Left kidney (tissue), 2 donors: ENCODE measurements around the gene PPT1. TPM values are rescaled to one million over a fixed set of nuclear protein-coding genes. Genes with fewer than 3 reads are reported as not detected.

Source experiments
- DNase-seq: peaks from one replicate; pipeline ENCODE4 v3.0.0-alpha.2; 2013
- polyA plus RNA-seq: library from polyadenylated mRNA; unstranded; fragments of 120-200 nt; gene quantifications from one replicate; pipeline ENCODE4 v1.2.1, GENCODE V29; 2013; ENCODE audit not compliant: insufficient read length

The PPT1 gene
- polyA plus RNA-seq, 1 donor: 110 TPM

DNA sequence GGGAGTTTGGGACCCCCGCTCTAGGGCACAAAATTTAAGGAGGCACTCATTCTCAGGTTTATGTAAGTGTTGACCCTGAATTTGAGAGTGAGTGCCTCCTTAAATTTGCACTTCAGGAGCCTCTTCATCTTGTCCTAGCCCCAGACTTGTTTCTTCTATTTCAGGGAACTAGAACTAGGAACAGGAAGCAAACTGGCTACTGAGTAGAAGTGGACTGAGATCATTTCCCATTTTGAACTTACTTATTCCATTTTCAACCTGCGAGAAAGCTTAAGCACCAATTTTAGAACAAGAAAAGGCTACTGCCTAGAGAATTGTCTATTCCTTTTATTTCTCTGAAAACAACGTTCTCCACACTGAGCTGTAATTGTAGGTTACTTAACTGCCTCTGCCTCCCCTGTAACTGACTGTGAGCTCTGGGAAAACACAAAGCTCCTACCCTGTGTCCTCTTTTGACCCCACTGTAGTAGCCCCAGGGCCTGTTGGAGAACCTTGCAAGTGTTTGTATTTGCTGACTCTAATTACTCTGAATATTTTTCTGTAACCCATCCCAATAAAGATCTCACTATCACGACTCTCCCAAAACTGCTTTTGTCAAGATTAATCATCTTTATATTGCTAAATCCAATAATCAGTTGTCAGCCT is 2.5 kb downstream of the PPT1 start:
- DNase-seq: no peak

DNA sequence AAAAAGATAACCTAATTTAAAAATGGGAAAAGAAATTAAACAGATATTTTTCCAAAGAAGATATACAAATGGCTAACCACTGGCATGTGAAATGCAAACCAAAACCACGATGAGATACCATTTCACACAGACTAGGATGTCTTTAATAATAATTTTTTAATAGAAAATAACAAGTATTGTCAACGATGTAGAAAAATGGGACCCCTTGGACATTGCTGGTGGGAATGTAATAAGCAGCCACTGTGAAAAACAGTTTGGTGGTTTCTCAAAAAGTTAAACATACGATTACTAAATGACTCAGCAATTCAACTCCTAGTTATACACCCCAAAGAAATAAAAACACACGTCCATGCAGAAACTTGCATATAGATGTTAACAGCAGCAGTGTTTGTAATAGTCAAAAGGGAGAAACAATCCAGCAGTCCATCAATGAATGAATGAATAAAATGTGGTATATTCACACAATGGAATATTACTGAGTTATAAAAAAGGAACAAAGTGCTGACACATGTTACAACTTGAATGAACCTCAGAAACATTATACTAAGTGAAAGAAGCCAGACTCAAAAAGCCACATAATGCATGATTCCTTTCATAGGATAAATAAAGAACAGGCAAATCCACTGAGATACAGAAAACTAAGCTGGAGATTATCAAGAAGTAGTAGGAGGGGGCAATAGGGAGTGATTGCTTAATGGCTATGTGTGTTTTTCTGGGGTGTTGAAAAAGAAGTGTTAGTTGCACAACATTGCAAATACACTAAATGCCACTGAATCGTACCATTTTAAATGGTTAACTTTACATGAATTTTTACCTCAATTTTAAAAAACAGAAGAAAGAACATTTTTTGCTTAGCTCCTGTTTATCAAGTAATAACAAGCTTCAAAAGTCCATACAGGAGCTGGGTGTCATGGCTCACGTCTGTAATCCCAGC is 4.1 kb downstream of the PPT1 start:
- no peak for DNase-seq

DNA sequence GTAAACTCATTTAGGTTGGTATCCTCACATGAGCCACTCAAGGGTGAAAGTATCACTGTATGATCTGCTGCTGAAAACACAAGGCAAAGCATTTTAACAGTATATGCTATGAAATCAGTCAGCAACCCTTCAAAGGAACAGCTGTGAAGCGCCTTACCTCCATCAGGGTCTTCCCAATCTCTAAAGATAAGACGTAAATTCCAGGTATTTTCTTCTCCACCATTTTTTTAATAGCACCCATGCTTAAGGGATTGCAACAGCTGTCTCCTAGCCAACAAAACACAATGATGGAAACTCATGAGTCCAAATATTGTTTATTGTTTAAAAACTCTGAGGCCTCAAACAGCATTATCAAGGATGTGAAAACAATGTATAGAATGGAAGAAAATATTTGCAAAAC is 4.8 kb downstream of the PPT1 start:
- no peak for DNase-seq

DNA sequence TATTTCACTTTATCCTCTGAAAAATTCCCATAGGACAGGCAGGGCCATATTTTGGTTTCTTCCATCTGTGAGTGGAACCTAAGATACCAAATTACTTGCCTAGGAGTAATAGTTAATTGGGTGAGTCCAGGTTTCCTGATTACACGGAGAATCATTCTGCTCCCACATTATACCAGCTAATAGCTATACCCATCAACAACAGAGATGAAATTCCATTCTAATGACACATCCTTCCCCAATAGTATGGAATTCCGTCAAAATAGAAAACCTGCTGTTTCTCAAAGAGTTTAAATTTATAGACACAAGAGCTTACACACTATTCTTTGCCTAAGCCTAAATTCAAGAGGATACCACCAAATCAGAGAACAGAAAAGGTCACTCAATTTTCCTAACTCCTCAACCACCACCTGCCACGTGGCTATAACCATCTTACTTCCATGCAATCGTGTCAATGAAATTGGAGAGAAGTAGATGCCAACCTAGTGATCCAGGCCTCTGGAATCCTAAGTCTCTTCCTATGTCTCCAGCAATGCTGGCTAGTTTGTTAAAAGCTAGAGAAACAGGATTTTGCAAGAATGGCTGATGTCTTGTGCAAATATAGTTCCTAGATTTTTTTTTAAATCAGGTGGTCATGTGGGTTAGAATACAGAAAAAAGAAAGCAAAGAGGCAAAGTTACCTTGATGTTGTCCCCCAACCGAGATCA is 6.2 kb downstream of the PPT1 start:
- no peak for DNase-seq

DNA sequence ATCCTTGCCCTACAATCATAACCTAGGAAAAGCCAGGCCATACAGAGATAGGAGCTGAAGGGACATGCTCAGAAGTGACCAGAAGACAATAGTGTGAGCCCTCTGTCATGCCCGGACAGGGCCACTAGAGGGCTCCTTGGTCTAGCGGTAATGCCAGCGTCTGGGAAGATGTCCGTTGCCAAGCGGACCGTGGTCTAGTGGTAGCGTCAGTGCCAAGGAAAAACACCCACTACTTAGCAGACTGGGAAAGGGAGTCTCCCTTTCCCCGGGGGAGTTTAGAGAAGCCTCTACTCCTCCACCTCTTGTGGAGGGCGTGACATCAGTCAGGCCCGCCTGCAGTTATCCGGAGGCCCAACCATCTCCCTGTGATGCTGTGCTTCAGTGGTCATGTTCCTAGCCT is 12.3 kb downstream of the PPT1 start:
- peak; percentile 42 for DNase-seq

DNA sequence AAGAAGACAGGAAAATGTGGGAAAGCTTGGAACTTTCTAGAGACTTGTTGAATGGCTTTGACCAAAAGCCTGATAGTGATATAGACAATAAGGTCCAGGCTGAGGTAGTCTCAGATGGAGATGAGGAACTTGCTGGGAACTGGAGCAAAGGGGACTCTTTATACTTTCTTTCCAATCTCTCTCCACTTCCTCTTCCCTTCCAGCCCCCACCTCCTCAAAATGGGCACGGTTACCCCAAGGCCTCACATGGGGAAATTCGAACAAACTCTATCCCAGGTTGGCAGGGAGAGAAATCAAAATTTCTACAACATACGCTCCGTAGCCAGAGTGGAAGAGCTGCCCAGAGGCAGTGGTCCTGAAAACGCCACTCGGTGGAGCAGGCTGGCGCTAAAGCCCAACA is 15.2 kb downstream of the PPT1 start:
- DNase-seq: no peak

DNA sequence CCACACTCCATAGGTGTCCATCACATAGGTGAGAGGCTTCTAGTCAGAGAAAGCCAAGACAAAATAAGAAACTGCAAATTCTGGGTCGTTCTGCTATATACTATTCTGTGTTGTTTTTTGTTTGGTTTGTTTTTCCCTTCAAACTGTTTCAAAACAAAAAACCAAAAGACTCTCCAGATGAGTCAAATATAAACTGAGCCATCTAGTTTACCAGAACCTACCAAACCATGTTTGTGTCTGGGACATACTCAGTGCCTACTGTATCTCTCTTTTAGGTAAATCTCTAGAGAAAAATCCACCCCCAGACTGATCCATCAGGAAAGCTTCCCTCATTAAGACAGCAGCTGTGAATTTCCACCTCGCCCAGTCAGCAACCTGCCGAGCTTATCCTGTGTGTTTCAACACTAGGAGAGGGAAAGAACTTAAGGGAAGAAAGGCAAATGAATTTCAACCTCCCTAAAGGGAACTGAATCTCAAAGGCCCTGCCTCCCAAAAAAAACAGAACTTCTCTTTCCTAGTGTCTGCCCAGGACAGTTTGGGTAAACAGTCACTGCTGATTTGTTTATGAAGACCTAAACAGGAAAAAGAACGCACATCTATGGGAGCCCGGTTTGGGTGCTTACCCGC is 17.2 kb downstream of the PPT1 start:
- no peak for DNase-seq

DNA sequence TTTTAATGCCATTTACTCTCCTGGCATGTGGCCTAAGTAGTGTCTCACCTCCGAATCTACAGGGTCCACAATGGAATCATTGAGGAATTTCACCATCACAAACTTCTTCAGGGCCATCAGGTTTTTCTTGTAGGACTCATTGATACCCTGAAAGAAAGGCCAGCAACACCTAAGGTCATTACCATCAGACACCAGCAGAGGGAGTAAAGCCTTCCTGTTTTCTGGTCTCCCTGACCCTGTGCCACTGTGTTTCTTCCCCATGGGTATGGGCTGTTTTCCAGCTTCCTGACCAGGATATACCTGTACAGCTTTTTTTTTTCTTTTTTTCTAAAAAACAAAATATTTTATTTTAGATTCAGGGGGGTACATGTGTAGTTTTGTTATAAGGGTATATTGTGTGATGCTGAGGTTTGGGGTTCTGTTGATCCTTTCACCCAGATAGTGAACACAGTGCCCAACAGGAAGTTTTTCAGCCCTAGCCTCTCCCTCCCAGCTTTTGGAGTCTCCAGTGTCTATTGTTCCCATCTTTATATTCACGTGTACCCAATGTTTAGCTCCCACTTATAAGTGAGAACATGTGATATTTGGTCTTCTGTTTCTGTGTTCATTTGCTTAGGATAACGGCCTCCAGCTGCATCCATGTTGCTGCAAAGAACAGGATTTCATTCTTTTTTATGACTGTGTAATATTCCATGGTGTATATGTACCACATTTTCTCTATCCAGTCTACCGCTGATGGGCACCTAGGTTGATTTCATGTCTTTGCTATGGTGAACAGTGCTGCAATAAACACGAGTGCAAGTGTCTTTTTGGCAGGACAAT is 18.3 kb downstream of the PPT1 start:
- peak; percentile 30 for DNase-seq

DNA sequence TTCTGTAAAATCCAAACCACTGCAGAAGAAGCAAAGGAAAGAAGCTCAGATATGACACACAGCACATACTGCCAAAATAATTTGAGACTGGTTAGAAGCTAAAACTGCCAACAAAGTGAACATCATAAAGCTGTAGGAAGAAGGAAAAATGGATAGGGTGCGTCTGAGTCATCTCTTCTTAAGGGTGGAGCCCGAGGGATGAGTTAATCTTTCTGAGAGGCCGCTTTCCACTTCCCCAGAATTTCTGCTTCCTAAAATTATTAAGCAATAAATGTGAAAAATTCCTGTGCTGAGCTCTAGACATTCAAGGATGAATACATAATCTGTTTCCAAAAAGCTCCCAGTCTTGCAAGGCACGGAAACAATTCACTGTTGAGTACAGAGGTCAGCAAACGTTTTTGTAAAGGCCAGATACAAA is 20.1 kb downstream of the PPT1 start:
- no peak for DNase-seq

DNA sequence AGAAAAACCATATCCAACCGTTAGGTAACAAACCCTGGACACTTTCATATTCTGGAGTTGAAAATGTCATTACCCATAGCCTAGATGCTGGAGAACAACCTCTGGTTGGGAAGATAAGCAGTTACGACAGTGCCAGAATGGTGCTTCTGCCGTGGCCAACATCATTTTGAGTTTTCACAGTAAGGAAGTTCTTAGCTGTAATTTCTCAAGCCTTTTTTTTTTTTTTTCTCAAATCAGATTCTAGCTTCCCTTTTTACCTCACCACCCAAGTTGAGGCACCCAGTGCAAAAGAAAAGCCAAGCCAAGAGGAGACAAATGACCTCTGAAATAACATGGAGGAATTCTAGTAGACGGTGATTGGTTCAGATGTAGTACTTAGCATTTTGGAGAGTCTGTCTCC is 21.8 kb downstream of the PPT1 start:
- DNase-seq: no peak

DNA sequence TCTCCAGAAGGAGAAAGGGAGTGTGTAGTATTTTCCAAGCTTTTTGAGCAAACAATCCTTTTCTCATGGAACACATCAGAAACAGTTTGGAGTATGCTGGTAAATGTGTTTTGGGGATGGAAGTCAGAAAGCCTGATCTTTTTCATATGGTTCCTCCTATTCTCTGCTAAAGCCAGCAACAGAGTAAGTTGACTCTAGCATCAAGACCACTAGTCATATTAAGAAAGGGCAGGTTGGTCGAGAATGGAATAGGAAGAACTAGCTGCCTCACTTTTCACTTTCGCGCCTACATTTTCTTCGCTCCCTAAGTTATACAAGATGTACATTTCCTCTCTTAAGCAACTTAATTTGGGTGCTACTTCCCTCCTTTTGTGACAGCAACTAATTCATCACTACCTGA is 24.0 kb downstream of the PPT1 start:
- no peak for DNase-seq

DNA sequence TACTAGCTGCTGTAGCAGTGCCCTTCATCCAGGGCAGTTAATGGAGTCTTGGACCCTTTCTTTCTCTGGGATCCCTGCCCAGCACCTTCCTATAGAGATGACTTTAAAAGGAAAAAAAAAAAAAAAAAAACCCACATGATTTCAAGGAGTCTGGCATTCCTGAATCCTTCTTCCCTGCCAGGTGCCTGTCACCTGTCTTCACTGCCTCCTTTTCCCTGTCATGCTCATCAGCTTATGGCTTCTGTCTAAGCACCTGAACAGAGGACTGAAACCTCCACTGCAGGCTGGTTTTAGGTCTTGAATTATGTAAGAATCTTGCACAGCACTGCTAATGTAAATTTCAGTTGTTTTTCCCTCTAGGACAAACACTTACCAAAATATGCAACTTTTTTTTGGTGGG is 24.9 kb downstream of the PPT1 start:
- no peak for DNase-seq

DNA sequence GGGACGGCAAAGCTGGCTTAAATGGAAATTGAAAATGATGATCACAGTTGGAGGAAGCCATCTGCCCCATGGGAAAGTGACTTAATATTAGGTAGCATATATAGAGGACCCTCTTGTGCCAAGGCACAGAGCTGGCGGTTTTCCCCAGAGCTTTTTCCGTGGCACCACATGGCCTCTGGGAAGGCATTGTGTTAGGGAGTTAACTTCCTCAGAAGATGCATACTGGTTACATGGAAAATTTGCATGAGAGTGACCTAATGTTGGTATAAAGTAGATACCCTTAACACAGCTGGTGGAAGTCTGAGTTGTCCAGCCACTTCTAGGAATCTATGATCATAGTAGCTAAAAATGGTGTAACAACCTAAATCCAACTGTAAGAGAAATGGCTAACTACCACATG is 29.2 kb downstream of the PPT1 start:
- DNase-seq: no peak

DNA sequence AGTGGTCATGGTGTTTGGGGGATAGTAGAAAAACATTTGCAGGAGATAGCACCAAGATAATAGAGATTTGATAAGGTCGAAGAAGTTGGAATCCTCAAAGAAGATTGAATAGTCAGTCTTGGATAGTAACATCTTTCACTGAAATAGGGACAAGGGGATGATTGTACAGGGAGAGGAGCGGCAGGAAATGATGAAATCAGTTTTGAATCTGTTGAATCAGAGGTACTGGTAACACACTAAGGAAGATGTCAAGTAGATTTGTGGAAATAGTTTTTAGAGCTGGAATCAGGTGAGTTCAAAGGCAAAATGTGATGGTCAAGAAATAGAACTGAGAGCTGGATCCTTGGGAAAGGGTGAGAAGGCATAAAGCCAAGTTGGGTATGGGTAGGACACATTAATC is 30.0 kb downstream of the PPT1 start:
- no peak for DNase-seq

DNA sequence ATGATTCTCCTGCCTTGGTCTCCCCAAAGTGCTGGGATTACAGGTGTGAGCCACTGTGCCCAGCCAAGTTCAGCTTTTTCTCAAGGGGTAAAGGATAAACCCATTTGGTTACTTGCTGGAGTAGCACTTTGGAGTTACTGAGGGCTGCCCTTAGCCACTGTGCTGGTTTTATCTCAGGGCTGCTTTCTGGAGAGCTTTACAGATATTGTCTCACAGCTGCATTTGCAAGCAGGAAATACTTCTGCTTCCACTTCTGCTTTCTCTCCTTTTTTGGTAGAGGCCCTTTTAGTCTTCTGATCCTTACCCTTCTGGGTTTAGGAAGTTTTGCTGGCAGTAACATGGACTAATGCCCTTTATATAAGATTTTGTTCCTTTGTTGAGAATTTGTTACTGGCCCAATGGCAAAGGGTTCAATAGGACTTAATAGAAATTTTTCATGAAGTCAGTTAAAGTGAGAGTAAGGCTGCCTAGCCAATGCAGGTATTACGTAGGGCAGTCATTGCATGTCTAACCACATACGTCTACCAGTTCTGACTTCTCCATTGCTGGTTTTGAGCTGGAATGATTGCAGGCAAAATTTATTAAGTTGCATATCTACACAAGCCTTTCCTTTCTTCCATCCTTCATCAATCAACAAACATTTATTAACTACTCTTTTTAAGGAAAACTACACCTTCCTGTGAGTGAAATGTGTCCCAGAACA is 32.1 kb downstream of the PPT1 start:
- no peak for DNase-seq

DNA sequence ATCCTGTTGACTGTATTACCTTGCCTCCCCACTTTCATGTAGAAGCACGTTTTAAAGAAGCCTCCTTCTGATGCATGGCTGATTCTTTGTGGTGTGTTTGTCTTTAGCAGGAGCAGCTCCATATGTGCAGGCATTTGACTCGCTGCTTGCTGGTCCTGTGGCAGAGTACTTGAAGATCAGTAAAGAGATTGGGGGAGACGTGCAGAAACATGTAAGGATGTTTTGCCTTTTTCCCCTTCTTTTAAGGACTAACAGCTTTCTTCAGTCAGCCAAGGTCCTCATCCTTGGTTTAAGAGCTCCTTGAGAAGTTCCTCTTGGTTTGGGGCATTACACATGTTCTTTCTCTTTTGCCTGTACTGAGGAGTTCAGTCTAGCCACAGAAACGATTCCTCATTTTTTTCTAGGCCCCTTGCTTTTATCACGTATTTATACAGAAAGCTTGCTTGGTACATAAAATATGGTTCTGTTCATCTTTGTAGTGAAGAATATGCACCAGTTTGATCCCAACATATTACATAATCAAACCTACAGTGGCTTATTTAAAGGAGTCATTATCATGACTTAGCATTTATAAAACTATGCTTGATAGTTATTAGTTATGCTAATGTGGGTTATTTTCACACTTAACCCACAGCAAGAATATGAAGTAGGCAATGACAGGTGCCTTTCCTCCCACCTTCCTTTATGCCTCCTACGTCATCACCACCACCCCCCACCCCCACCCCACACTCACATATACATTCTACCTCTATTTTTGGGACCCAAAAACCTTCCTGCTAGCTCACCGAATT is 36.9 kb downstream of the PPT1 start:
- DNase-seq: no peak

DNA sequence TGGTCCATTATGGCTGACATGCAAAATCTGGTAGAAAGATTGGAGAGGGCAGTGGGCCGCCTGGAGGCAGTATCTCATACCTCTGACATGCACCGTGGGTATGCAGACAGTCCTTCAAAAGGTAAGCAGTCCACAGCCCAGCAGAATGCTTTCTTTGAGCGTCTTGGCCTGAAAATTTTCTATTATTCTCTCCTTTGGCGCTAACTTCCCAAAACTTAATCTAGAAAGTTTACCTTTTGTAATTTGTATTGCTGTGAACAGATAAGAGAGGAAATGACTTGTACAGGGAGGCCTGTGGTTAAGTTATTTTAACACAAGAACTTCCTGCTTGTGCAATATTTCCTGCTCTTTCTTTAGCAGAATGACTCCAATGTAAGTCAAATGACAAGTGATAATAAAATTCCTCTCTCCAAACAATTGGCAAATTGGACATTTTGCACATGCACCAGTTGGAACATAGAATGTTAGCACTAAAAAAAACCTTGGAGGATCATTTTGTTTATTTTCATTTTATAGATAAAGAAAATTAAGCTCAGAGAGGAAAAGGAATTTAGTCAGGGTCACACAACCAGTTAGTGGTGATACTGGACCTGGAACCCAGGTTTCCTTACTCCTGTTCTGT is 37.6 kb downstream of the PPT1 start:
- no peak for DNase-seq

DNA sequence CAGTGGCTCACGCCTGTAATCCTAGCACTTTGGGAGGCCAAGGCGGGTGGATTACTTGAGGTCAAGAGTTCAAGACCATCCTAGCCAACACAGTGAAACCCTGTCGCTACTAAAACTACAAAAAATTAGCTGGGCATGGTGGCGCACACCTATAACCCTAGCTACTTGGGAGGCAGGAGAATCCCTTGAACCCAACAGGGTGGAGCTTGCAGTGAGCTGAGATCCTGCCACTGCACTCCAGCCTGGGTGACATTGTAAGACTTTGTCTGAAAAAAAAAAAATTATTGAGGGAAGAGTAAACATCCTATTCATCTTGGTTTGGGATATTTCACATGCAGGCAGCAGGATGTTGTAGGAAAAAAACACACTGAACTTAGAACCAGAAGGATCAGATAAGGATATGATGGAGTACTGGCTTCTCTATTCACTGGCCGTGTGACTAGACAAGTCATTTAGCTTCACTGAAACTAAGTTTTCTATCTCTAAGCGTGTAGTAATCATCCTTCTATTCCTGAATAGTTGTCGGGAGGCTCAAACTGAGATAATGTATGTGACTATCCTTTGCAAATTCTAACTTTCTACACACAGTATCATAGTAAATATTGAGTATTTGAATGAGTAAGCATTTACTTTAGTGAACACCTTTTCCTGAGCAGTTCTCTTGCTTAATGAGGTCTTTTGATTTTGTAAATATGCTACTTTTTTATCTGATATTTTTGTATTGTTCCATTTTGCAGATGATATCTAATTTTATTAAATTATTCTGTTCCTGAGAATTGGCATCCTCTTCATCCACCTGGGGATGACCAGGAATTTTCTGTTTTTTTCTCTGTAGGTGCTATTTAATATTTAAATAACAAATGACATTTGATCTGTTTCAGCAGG is 38.4 kb downstream of the PPT1 start:
- no peak for DNase-seq

DNA sequence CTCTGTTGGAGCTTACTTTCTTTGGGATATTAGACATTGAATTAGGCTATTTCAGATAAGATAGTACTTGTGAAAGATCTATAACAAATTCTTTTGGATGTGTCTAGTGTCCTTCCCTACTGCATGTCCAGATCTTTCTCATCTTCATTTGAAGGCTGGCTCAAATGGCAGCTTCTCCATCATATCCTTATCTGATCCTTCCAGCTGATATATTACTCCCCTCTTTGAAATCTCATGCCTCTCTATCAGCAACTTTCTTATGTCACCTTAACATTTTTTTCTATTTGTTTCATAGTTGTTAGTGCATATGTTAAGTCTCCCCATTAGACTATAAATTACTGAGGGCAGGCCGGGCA is 39.0 kb downstream of the PPT1 start:
- no peak for DNase-seq
